K562 (cell line): Measurements from ENCODE around the gene MTA1. TPM values are rescaled to one million over a fixed set of nuclear protein-coding genes. Genes with fewer than 3 reads are reported as not detected.

Source experiments
- CXXC5 ChIP-seq: fragments of 250-450 bp; sonication (Bioruptor Pico); IDR thresholded peaks from 2 replicates; pipeline ENCODE4 v1.8.0; 2022; ENCODE audit warnings: inconsistent platforms, mild to moderate bottlenecking, moderate library complexity
- GABPB2 ChIP-seq: fragments of 250-450 bp; sonication (Bioruptor Pico); conservative IDR thresholded peaks from 2 replicates; pipeline ENCODE4 v1.5.1; 2021; ENCODE audit warnings: mild to moderate bottlenecking
- JUND ChIP-seq, 2 experiments: IDR thresholded peaks; 2 replicates in 1 of 2; 3 replicates in 1 of 2; pipeline ENCODE4 v1.6.1; 2011; ENCODE audit warnings: borderline replicate concordance in 2 of 2, low read depth in 2 of 2, low read length in 2 of 2, improper control_type of control experiment in 1 of 2, missing biosample characterization in 1 of 2, missing genetic modification characterization in 1 of 2, missing genetic modification reagents in 1 of 2
- KAT8 ChIP-seq: fragments of 450-650 bp; IDR thresholded peaks from 2 replicates; pipeline ENCODE4 v1.6.1; 2016; ENCODE audit warnings: low read depth, mild to moderate bottlenecking
- KLF1 ChIP-seq: fragments of 450-650 bp; IDR thresholded peaks from 2 replicates; pipeline ENCODE4 v1.6.1; 2016; ENCODE audit warnings: missing genetic modification characterization, missing compliant biosample characterization
- KLF6 ChIP-seq: fragments of 250-450 bp; sonication (Bioruptor Pico); IDR thresholded peaks from 2 replicates; pipeline ENCODE4 v1.4.0; 2020; ENCODE audit warnings: mild to moderate bottlenecking, moderate library complexity, borderline replicate concordance
- MBD2 ChIP-seq: sonication (generic); IDR thresholded peaks from 2 replicates; pipeline ENCODE4 v1.6.1; 2016; ENCODE audit warnings: low read depth, borderline replicate concordance
- MEF2A ChIP-seq: IDR thresholded peaks from 2 replicates; pipeline ENCODE4 v1.6.1; 2011; ENCODE audit warnings: low read depth, mild to moderate bottlenecking, low read length, moderate library complexity; ENCODE audit not compliant: control insufficient read depth
- NCOA6 ChIP-seq: fragments of 450-650 bp; IDR thresholded peaks from 2 replicates; pipeline ENCODE4 v1.6.1; 2017; ENCODE audit warnings: mild to moderate bottlenecking
- NONO ChIP-seq, 2 experiments: fragments of 200-400 bp in 1 of 2; fragments of 450-650 bp in 1 of 2; formaldehyde crosslinking in 1 of 2; IDR thresholded peaks; 2 replicates each; pipeline ENCODE4 v1.6.1; 2017; ENCODE audit warnings: low read depth in 2 of 2, mild to moderate bottlenecking in 2 of 2, moderate library complexity in 2 of 2, low read length in 1 of 2
- SAP30 ChIP-seq: fragments of 200-600 bp; sonication (generic); IDR thresholded peaks from 2 replicates; pipeline ENCODE4 v1.6.1; 2012; ENCODE audit warnings: borderline replicate concordance, low read depth, mild to moderate bottlenecking, moderate library complexity, low read length, control low read depth, inconsistent platforms; ENCODE audit not compliant: insufficient read depth, poor library complexity, severe bottlenecking
- SMARCE1 ChIP-seq: fragments of 450-650 bp; IDR thresholded peaks from 2 replicates; pipeline ENCODE4 v1.7.1; 2016; ENCODE audit warnings: mild to moderate bottlenecking
- SRF ChIP-seq, 2 experiments: fragments of 250-450, 450-650 bp in 1 of 2; sonication (Bioruptor Pico) in 1 of 2; sonication (generic) in 1 of 2; formaldehyde crosslinking; IDR thresholded peaks; 2 replicates each; pipeline versions ENCODE4 v1.5.0 to v1.5.1; 2020 to 2022; ENCODE audit warnings: mild to moderate bottlenecking in 1 of 2, missing genetic modification reagents in 1 of 2
- TAF15 ChIP-seq: fragments of 200-400 bp; formaldehyde crosslinking; IDR thresholded peaks from 2 replicates; pipeline ENCODE4 v1.6.1; 2017; ENCODE audit warnings: mild to moderate bottlenecking, low read depth, low read length, moderate library complexity
- ZNF316 ChIP-seq: fragments of 450-650 bp; IDR thresholded peaks from 2 replicates; pipeline ENCODE4 v1.6.1; 2016
- ZNF445 ChIP-seq: fragments of 250-450 bp; sonication (Bioruptor Pico); IDR thresholded peaks from 2 replicates; pipeline ENCODE4 v1.4.0; 2020; ENCODE audit warnings: low read depth, mild to moderate bottlenecking, moderate library complexity
- ZNF561 ChIP-seq: fragments of 450-650 bp; formaldehyde crosslinking; conservative IDR thresholded peaks from 2 replicates; pipeline ENCODE4 v1.4.0; 2020; ENCODE audit warnings: mild to moderate bottlenecking, moderate library complexity
- polyA plus RNA-seq, 8 experiments: library from polyadenylated mRNA; depleted of rRNA in 4 of 8; stranded (reverse) in 5 of 8; unstranded in 3 of 8; fragments of >200 nt; fragmentation: Nextera tagmentation in 2 of 8; fragmentation: Illumina TruSeq in 1 of 8; extraction: Ambion mirVana in 2 of 8; extraction: Trizol in 1 of 8; gene quantifications; 2 replicates each; pipeline versions ENCODE4 v1.2.1 to v1.2.3, GENCODE V29; 2011 to 2014; ENCODE audit warnings: inconsistent platforms in 1 of 8, missing spikeins in 1 of 8
- total RNA-seq, 7 experiments: library from RNA; depleted of rRNA in 6 of 7; stranded (reverse); fragments of >200 nt in 6 of 7; fragmentation: Illumina TruSeq in 2 of 7; extraction: Trizol in 2 of 7; gene quantifications; 2 replicates each; pipeline versions ENCODE4 v1.2.1 to v1.2.3, GENCODE V29; 2011 to 2021; ENCODE audit warnings: low replicate concordance in 1 of 7
- TF ChIP-seq, protein P1 (sequence below): fragments of 250-450 bp; sonication (Bioruptor Pico); IDR thresholded peaks from 2 replicates; pipeline ENCODE4 v1.8.0; 2022; ENCODE audit warnings: moderate library complexity, mild to moderate bottlenecking, inconsistent platforms
- TF ChIP-seq, protein P2 (sequence below), 2 experiments: IDR thresholded peaks in 1 of 2; conservative IDR thresholded peaks in 1 of 2; 2 replicates each; pipeline ENCODE4 v1.6.1; 2016; ENCODE audit warnings: low read depth in 2 of 2, mild to moderate bottlenecking in 1 of 2, missing compliant biosample characterization in 1 of 2, missing genetic modification characterization in 1 of 2, moderate library complexity in 1 of 2
- TF ChIP-seq, protein P3 (sequence below), 2 experiments: fragments of 450-650 bp; conservative IDR thresholded peaks; 2 replicates each; pipeline ENCODE4 v1.6.1; 2017; ENCODE audit warnings: mild to moderate bottlenecking in 2 of 2, moderate library complexity in 2 of 2

MTA1 gene
- total and polyA plus RNA-seq, 9 of the 15 experiments (the other 6 are each of a cell fraction or from before 2014, with no cell fraction given): 0.13 to 118 (median 32.3) TPM

DNA sequence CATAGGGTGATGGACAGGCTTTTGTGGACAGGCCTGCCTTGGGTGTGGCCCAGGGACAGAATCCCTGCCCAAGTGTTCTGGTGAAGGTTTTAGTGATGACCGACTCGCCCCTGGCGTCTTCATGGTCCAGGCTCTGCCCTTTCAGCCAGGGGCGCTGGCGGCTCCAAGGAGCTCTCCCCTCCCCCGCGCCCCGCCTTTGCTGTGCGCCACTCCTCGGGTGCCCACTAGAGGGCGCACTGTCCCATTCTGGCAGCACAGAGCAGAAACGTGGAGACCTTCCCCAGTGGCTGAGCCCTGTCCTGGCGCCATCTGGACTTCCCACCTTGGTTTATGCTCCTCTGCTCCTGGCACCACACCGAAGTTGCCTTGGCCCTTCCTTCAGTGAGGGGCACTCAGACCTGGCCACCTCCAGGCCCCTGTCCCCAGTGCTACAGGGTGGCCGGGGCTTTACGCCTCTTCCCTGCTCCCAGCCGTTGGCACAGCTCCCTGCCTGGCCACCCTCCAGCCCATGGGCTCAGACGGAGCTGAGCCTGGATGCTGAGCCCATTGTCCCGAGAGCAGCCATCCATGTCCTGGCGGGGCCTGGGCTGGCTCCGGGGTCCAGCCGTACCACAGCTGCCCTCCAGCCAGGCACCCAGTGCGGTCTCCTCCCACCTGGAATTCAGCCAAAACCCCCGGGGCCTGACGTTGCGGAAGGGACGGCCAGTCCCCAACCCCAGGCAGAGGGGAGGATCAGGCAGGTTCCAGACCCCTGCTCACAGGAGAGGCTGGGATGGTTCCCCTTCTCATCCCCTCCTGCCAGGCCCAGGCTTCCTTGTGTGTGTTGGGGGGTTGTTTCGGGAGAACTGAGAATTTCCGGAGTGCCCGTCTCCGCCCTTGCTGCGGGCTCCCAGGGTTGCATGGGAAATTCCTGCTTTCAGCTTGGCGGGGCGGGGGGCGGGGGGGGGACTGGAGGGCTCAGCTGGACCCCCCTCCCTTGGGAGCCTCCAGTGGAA is 61.5 kb downstream of the MTA1 start (continued):
- TF ChIP-seq TAF15 (no peak), SAP30 (no peak), ZNF316 (no peak), MEF2A (no peak), KLF1 (tag) (no peak), SMARCE1 (no peak), NCOA6 (no peak), JUND (IDR thresholded peaks at IDR 0.05; ENCODE audit: borderline replicate concordance, low read depth, low read length) (0 out of 2 replicates have a peak, but pooled peaks have one; percentile 30), JUND (tag; IDR thresholded peaks at IDR 0.05; ENCODE audit: borderline replicate concordance, low read depth, low read length) (no peak; the same call in 2 of the 3 replicates), NONO (IDR thresholded peaks at IDR 0.05; ENCODE audit: low read depth in 2 of 2, low read length in 1 of 2) (peak in 1 of 2 experiments; percentile 35; a peak in 1 of 4 replicates), MBD2 (no peak), SRF (CRISPR knock-in tag; IDR thresholded peaks at IDR 0.05) (0 out of 4 replicates have a peak, but pooled peaks of 1 of the 2 experiments have one; percentile 40), KAT8 (no peak), ZNF445 (CRISPR knock-in tag) (no peak), ZNF561 (CRISPR knock-in tag) (no peak), GABPB2 (no peak), CXXC5 (CRISPR knock-in tag) (0 out of 2 replicates have a peak, but pooled peaks have one; percentile 17), KLF6 (CRISPR knock-in tag) (no peak)
- TF ChIP-seq, protein P1, sequence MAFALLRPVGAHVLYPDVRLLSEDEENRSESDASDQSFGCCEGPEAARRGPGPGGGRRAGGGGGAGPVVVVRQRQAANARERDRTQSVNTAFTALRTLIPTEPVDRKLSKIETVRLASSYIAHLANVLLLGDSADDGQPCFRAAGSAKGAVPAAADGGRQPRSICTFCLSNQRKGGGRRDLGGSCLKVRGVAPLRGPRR (CRISPR knock-in tag): no peak
- TF ChIP-seq, protein P2, sequence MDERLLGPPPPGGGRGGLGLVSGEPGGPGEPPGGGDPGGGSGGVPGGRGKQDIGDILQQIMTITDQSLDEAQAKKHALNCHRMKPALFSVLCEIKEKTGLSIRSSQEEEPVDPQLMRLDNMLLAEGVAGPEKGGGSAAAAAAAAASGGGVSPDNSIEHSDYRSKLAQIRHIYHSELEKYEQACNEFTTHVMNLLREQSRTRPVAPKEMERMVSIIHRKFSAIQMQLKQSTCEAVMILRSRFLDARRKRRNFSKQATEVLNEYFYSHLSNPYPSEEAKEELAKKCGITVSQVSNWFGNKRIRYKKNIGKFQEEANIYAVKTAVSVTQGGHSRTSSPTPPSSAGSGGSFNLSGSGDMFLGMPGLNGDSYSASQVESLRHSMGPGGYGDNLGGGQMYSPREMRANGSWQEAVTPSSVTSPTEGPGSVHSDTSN (CRISPR knock-in tag; IDR thresholded peaks at IDR 0.05; ENCODE audit: low read depth): no peak
- TF ChIP-seq, protein P2 (tag; conservative IDR thresholded peaks at IDR 0.05; ENCODE audit: low read depth): no peak
- TF ChIP-seq, protein P3, sequence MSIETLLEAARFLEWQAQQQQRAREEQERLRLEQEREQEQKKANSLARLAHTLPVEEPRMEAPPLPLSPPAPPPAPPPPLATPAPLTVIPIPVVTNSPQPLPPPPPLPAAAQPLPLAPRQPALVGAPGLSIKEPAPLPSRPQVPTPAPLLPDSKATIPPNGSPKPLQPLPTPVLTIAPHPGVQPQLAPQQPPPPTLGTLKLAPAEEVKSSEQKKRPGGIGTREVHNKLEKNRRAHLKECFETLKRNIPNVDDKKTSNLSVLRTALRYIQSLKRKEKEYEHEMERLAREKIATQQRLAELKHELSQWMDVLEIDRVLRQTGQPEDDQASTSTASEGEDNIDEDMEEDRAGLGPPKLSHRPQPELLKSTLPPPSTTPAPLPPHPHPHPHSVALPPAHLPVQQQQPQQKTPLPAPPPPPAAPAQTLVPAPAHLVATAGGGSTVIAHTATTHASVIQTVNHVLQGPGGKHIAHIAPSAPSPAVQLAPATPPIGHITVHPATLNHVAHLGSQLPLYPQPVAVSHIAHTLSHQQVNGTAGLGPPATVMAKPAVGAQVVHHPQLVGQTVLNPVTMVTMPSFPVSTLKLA (conservative IDR thresholded peaks at IDR 0.05): peak in 1 of 2 experiments; percentile 59; a peak in 1 of 4 replicates
